Smooth muscle cell (in vitro differentiated cells): ENCODE measurements around the gene ARHGAP1. TPM values are rescaled to one million over a fixed set of nuclear protein-coding genes. Genes with fewer than 3 reads are reported as not detected.

Experiments used
- DNase-seq: peaks from one replicate; lab custom pipeline; 2025; ENCODE audit not compliant: unreplicated experiment; lab: John Stamatoyannopoulos, UW
- H2AFZ ChIP-seq: fragments of 200-600 bp; sonication (generic); 2 replicates; pipeline ENCODE4 v1.6.0; 2016; ENCODE audit warnings: antibody characterized with exemption, low read depth, mild to moderate bottlenecking
- H3F3A ChIP-seq: fragments of 200-600 bp; sonication (generic); 2 replicates; pipeline ENCODE4 v1.6.0; 2017; ENCODE audit warnings: antibody characterized with exemption, low read depth
- H3K27ac ChIP-seq: fragments of 200-600 bp; sonication (generic); 2 replicates; pipeline ENCODE4 v1.5.1; 2016; ENCODE audit warnings: low read depth, mild to moderate bottlenecking
- H3K27me3 ChIP-seq: fragments of 200-600 bp; sonication (generic); 2 replicates; pipeline ENCODE4 v1.6.1; 2016; ENCODE audit warnings: low read depth, mild to moderate bottlenecking
- H3K36me3 ChIP-seq: fragments of 200-600 bp; sonication (generic); 2 replicates; pipeline ENCODE4 v1.5.1; 2016; ENCODE audit warnings: low read depth
- H3K4me1 ChIP-seq: fragments of 200-600 bp; sonication (generic); 2 replicates; pipeline ENCODE4 v1.5.1; 2016; ENCODE audit warnings: low read depth
- H3K4me2 ChIP-seq: fragments of 200-600 bp; sonication (generic); 2 replicates; pipeline ENCODE4 v1.6.0; 2016; ENCODE audit warnings: mild to moderate bottlenecking
- H3K4me3 ChIP-seq: fragments of 200-600 bp; sonication (generic); 2 replicates; pipeline ENCODE4 v1.5.1; 2016; ENCODE audit warnings: mild to moderate bottlenecking
- H3K79me2 ChIP-seq: fragments of 200-600 bp; sonication (generic); 2 replicates; pipeline ENCODE4 v1.6.0; 2016; ENCODE audit warnings: low read depth, mild to moderate bottlenecking
- H3K9ac ChIP-seq: fragments of 200-600 bp; sonication (generic); 2 replicates; pipeline ENCODE4 v1.6.0; 2016; ENCODE audit warnings: low read depth
- H3K9me3 ChIP-seq: fragments of 200-600 bp; sonication (generic); replicated peaks from 2 replicates; pipeline ENCODE4 v1.5.1; 2016; ENCODE audit warnings: low read depth
- H4K20me1 ChIP-seq: fragments of 200-600 bp; sonication (generic); 2 replicates; pipeline ENCODE4 v1.6.0; 2016; ENCODE audit warnings: low read depth
- CTCF ChIP-seq: fragments of 200-600 bp; sonication (generic); IDR thresholded peaks from 2 replicates; pipeline ENCODE4 v1.5.1; 2017; ENCODE audit warnings: borderline replicate concordance, mild to moderate bottlenecking, antibody characterized with exemption; ENCODE audit not compliant: insufficient read depth, poor library complexity, severe bottlenecking
- WGBS: methylation state at CpG from one replicate; pipeline ENCODE4 v1.1.7; 2016; ENCODE audit warnings: low lambda C conversion rate; 5-methylcytosine and 5-hydroxymethylcytosine counted together
- polyA plus RNA-seq: library from polyadenylated mRNA; unstranded; fragments of >200 nt; fragmentation: Nextera tagmentation; extraction: Ambion mirVana; gene quantifications from 2 replicates; pipeline ENCODE4 v1.2.1, GENCODE V29; 2016
- total RNA-seq: library from RNA; depleted of rRNA; stranded (reverse); fragments of >200 nt; gene quantifications from 2 replicates; pipeline ENCODE4 v1.2.3, GENCODE V29; 2014

ARHGAP1 gene
- total and polyA plus RNA-seq, 2 experiments from 2014 or later = 40.9 to 98.4 TPM

GRCh38 chr11:46633291-46634217 lies 66.9 kb downstream of the ARHGAP1 start:
- Histone ChIP-seq H2AFZ (no peak overlapping the region), H3K36me3 (peaks cover 4% of the 10 kb centered on the region), H3K9me3 (no peaks in the 10 kb centered on the region), H3K4me1 (no peaks in the 10 kb centered on the region), H3K9ac (no peak overlapping the region), H3F3A (no peaks in the 10 kb centered on the region), H3K4me2 (no peak overlapping the region), H3K27me3 (no peaks in the 10 kb centered on the region), H3K27ac (no peak overlapping the region), H3K79me2 (peaks cover 25% of the 10 kb centered on the region), H3K4me3 (no peak overlapping the region), H4K20me1 (peaks cover 33% of the 10 kb centered on the region)
- 96% methylated on average over 22 of the region's 22 CpGs for WGBS
- TF ChIP-seq CTCF = no peak
- no peak for DNase-seq

GRCh38 chr11:46632502-46632901 lies 67.9 kb downstream of the ARHGAP1 start:
- Histone ChIP-seq H3K27ac (no peak overlapping the region), H3K4me2 (no peak overlapping the region), H3K4me1 (no peaks in the 10 kb centered on the region), H3F3A (no peaks in the 10 kb centered on the region), H3K9me3 (no peaks in the 10 kb centered on the region), H4K20me1 (peaks cover 31% of the 10 kb centered on the region), H2AFZ (no peak overlapping the region), H3K9ac (no peak overlapping the region), H3K36me3 (peaks cover 4% of the 10 kb centered on the region), H3K79me2 (peaks cover 28% of the 10 kb centered on the region), H3K4me3 (no peak overlapping the region), H3K27me3 (no peaks in the 10 kb centered on the region)
- no peak for DNase-seq
- WGBS = 100% methylated on average over 1 of the region's 1 CpG
- TF ChIP-seq CTCF = no peak

GRCh38 chr11:46631676-46632075 lies 68.7 kb downstream of the ARHGAP1 start:
- TF ChIP-seq CTCF = no peak
- Histone ChIP-seq H3K9ac (no peak overlapping the region), H3K27ac (no peak overlapping the region), H3K4me1 (no peaks in the 10 kb centered on the region), H3K4me2 (no peak overlapping the region), H3K27me3 (no peaks in the 10 kb centered on the region), H3K36me3 (peaks cover 4% of the 10 kb centered on the region), H3F3A (no peaks in the 10 kb centered on the region), H4K20me1 (peaks cover 34% of the 10 kb centered on the region), H3K4me3 (no peak overlapping the region), H3K79me2 (peaks cover 31% of the 10 kb centered on the region), H2AFZ (no peak overlapping the region), H3K9me3 (no peaks in the 10 kb centered on the region)
- 98% methylated on average over 2 of the region's 2 CpGs for WGBS
- no peak for DNase-seq

- 96% methylated on average over 1 of the region's 1 CpG for WGBS
Observed at GRCh38 chr11:46630237-46630636, 70.2 kb downstream of the ARHGAP1 start.

More at GRCh38 chr11:46630237-46630636, 70.2 kb downstream of the ARHGAP1 start:
- Histone ChIP-seq H3K27ac (no peak overlapping the region), H3K4me1 (no peaks in the 10 kb centered on the region), H3F3A (no peaks in the 10 kb centered on the region), H3K9me3 (no peaks in the 10 kb centered on the region), H3K79me2 (peaks cover 33% of the 10 kb centered on the region), H2AFZ (no peak overlapping the region), H3K4me3 (no peak overlapping the region), H3K4me2 (no peak overlapping the region), H3K36me3 (no peaks in the 10 kb centered on the region), H3K9ac (no peak overlapping the region), H4K20me1 (peaks cover 39% of the 10 kb centered on the region), H3K27me3 (no peaks in the 10 kb centered on the region)
- no peak for DNase-seq
- no peak for TF ChIP-seq CTCF
